Liver (tissue), 9 donors: Measurements from ENCODE around the gene ZNF710. TPM values are rescaled to one million over a fixed set of nuclear protein-coding genes. Genes with fewer than 3 reads are reported as not detected.

Experiments used
- DNase-seq: peaks from one replicate; pipeline ENCODE4 v3.0.0-alpha.2; 2017; ENCODE audit warnings: low spot score
- H3K27ac ChIP-seq, 2 donors: one replicate each; pipeline ENCODE4 v1.7.0; 2013; ENCODE audit warnings: inconsistent platforms in 2 of 2, low read length in 2 of 2, control low read depth in 1 of 2, low read depth in 1 of 2, mild to moderate bottlenecking in 1 of 2
- H3K27me3 ChIP-seq, 4 donors: one replicate each; pipeline versions ENCODE4 v1.6.1 to v1.7.0; 2013; ENCODE audit warnings: low read length in 3 of 4, inconsistent platforms in 1 of 4, mild to moderate bottlenecking in 1 of 4, moderate library complexity in 1 of 4; ENCODE audit not compliant: control insufficient read depth in 4 of 4, insufficient read depth in 4 of 4
- H3K36me3 ChIP-seq, 4 donors: one replicate each; pipeline versions ENCODE4 v1.6.1 to v1.7.0; 2013; ENCODE audit warnings: low read length in 3 of 4, mild to moderate bottlenecking in 3 of 4, low read depth in 1 of 4, moderate library complexity in 1 of 4; ENCODE audit not compliant: control insufficient read depth in 4 of 4, insufficient read depth in 3 of 4
- H3K4me1 ChIP-seq, 4 donors: one replicate each; pipeline versions ENCODE4 v1.6.1 to v1.7.0; 2013; ENCODE audit warnings: low read length in 3 of 4, mild to moderate bottlenecking in 3 of 4, moderate library complexity in 1 of 4; ENCODE audit not compliant: control insufficient read depth in 4 of 4, insufficient read depth in 4 of 4
- H3K4me3 ChIP-seq, 3 donors: one replicate each; pipeline versions ENCODE4 v1.6.1 to v1.7.0; 2013; ENCODE audit warnings: low read length in 3 of 3, control low read depth in 1 of 3, low read depth in 1 of 3, mild to moderate bottlenecking in 1 of 3
- H3K9ac ChIP-seq, 2 donors: one replicate each; pipeline ENCODE4 v1.7.0; 2013; ENCODE audit warnings: low read length in 2 of 2, mild to moderate bottlenecking in 2 of 2, moderate library complexity in 2 of 2, control low read depth in 1 of 2, low read depth in 1 of 2
- H3K9me3 ChIP-seq, 4 donors: one replicate each; pipeline versions ENCODE4 v1.6.1 to v1.7.0; 2013; ENCODE audit warnings: low read length in 3 of 4; ENCODE audit not compliant: control insufficient read depth in 4 of 4
- EGR1 ChIP-seq, 2 donors: IDR thresholded peaks; 2 replicates each; pipeline ENCODE4 v1.6.1; 2016 to 2018; ENCODE audit warnings: antibody characterized with exemption in 2 of 2, low read depth in 2 of 2
- FOXA1 ChIP-seq: IDR thresholded peaks from 2 replicates; pipeline ENCODE4 v1.6.1; 2016; ENCODE audit warnings: antibody characterized with exemption
- GABPA ChIP-seq, 2 donors: IDR thresholded peaks in 1 of 2; conservative IDR thresholded peaks in 1 of 2; 2 replicates each; pipeline ENCODE4 v1.6.1; 2016; ENCODE audit warnings: antibody characterized with exemption in 2 of 2, mild to moderate bottlenecking in 1 of 2, moderate library complexity in 1 of 2
- HNF4A ChIP-seq, 2 donors: conservative IDR thresholded peaks; 2 replicates each; pipeline ENCODE4 v1.6.1; 2016; ENCODE audit warnings: antibody characterized with exemption in 2 of 2, mild to moderate bottlenecking in 2 of 2
- JUND ChIP-seq, 2 donors: IDR thresholded peaks; 2 replicates each; pipeline ENCODE4 v1.6.1; 2016; ENCODE audit warnings: antibody characterized with exemption in 2 of 2
- NR2F2 ChIP-seq: IDR thresholded peaks from 2 replicates; pipeline ENCODE4 v1.6.1; 2016; ENCODE audit warnings: antibody characterized with exemption
- RXRA ChIP-seq, 2 donors: IDR thresholded peaks; 2 replicates each; pipeline ENCODE4 v1.6.1; 2017 to 2018; ENCODE audit warnings: antibody characterized with exemption in 2 of 2, mild to moderate bottlenecking in 1 of 2
- SP1 ChIP-seq: IDR thresholded peaks from 2 replicates; pipeline ENCODE4 v1.6.1; 2018; ENCODE audit warnings: antibody characterized with exemption, mild to moderate bottlenecking
- TAF1 ChIP-seq: conservative IDR thresholded peaks from 2 replicates; pipeline ENCODE4 v1.6.1; 2016; ENCODE audit warnings: antibody characterized with exemption, mild to moderate bottlenecking
- YY1 ChIP-seq: IDR thresholded peaks from 2 replicates; pipeline ENCODE4 v1.6.1; 2016; ENCODE audit warnings: antibody characterized with exemption, mild to moderate bottlenecking
- WGBS: extraction: QIAGEN DNeasy Blood & Tissue Kit; methylation state at CpG from one replicate; pipeline ENCODE4 v1.1.7; 2013; 5-methylcytosine and 5-hydroxymethylcytosine counted together
- polyA plus RNA-seq, 2 donors: library from polyadenylated mRNA; stranded (reverse) in 1 of 2; unstranded in 1 of 2; fragments of 200-250 nt in 1 of 2; fragments of >200 nt in 1 of 2; fragmentation: Nextera tagmentation in 1 of 2; extraction: Ambion mirVana in 1 of 2; gene quantifications; one replicate each; pipeline versions ENCODE4 v1.2.1 to v1.2.3, GENCODE V29; 2013 to 2015
- total RNA-seq, 2 donors: library from RNA; depleted of rRNA; stranded (reverse); fragments of >200 nt; gene quantifications; one replicate each; pipeline ENCODE4 v1.2.3, GENCODE V29; 2014
- TF ChIP-seq, protein P1 (sequence below): IDR thresholded peaks from 2 replicates; pipeline ENCODE4 v1.6.1; 2016; ENCODE audit warnings: antibody characterized with exemption
- TF ChIP-seq, protein P2 (sequence below): IDR thresholded peaks from 2 replicates; pipeline ENCODE4 v1.6.1; 2016; ENCODE audit warnings: antibody characterized with exemption
- TF ChIP-seq, protein P3 (sequence below): fragments of 150-350 bp; IDR thresholded peaks from 2 replicates; pipeline ENCODE4 v1.5.1; 2017; ENCODE audit warnings: improper control_type of control experiment, low read depth, low read length; ENCODE audit not compliant: missing input control
- donor health status: healthy.
- donor health status: healthy.
- donor health status: healthy.
- donor health status: healthy.
- donor health status: healthy.

The ZNF710 gene
- total and polyA plus RNA-seq, 4 donors = 1.9 to 15.3 (median 5.4) TPM

DNA sequence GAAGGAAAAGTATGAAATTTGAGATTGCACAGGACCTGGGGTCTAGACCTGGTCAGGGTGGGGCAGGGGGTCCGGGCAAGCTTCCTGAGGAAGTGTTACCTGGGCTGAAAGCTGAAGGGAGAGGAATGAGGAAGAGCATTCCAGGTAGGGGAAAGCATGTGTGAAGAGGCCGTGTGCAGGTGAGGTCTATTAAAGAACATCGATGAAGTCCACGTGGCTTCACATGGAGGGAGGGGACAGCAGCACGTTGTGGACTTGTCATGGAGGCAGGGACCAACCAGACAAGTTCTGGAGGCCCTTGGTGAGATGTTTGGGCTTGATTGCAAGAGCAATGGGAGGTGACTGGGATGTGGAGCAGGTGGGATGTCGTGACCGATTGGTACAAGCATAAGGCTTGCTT lies 54.1 kb downstream of the ZNF710 start:
- no peaks in the 10 kb centered on the region for H3K36me3 ChIP-seq
- no peak overlapping the region for H3K9ac ChIP-seq
- peaks cover 7 to 16% (median 12%) of the 10 kb centered on the region in 4 donors for H3K4me1 ChIP-seq
- no peaks in the 10 kb centered on the region for H3K9me3 ChIP-seq
- H3K4me3 ChIP-seq = no peak overlapping the region
- DNase-seq = no peak
- WGBS = 78% methylated on average over 7 of the region's 7 CpGs
- no peaks in the 10 kb centered on the region for H3K27me3 ChIP-seq
- TF ChIP-seq, protein P1, sequence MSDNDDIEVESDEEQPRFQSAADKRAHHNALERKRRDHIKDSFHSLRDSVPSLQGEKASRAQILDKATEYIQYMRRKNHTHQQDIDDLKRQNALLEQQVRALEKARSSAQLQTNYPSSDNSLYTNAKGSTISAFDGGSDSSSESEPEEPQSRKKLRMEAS = peak; percentile 14
- no peak for TF ChIP-seq EGR1 (IDR thresholded peaks at IDR 0.05; ENCODE audit: low read depth in 2 of 2)
- no peak overlapping the region for H3K27ac ChIP-seq

DNA sequence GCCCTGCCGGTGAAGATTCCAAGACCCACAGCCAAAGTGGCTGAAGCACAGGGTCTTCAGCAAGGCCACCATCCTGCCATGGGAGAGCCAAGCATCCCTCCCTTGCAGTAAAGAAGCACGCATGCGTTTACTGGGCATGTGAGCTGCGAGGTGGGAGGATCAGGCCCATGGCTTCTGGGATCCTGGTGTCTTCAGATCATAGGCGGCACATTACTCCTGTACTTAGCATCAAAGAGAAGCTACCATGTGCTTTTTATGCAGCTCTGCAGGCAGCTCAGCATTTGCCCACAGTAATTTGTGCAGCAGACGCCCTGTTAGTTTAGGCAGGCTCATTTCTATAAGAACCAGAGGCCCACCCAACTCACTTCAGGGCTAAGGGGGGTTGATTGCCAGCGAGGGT lies 55.4 kb downstream of the ZNF710 start:
- H3K36me3 ChIP-seq = no peaks in the 10 kb centered on the region
- WGBS = 97% methylated on average over 7 of the region's 7 CpGs
- peaks cover 7 to 16% (median 13%) of the 10 kb centered on the region in 4 donors for H3K4me1 ChIP-seq
- H3K27ac ChIP-seq = no peak overlapping the region
- H3K9me3 ChIP-seq = no peaks in the 10 kb centered on the region
- H3K27me3 ChIP-seq = no peaks in the 10 kb centered on the region
- no peak overlapping the region for H3K9ac ChIP-seq
- TF ChIP-seq, protein P2, sequence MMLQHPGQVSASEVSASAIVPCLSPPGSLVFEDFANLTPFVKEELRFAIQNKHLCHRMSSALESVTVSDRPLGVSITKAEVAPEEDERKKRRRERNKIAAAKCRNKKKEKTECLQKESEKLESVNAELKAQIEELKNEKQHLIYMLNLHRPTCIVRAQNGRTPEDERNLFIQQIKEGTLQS = no peak
- H3K4me3 ChIP-seq = no peak overlapping the region
- no peak for DNase-seq

DNA sequence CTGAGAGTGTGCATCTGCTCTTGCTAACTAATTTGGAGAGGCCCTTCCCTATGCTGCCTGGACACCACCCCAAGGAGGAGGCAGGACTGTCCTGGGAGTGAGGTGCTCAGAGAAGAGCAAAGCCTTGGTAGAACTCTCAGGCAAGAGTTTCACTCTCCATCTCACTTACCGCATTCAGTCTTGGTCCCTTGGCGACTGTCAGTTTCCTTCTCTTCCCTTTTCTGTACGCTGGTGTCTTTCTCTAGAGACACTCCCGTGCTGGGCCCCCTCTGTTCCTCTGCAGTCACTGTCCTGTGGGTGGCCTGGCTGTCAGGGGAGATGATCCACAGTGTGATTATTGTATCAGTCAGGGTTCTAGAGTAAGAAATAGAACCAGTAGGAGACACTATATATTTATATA lies 57.2 kb downstream of the ZNF710 start:
- Histone ChIP-seq H3K4me3 (no peak overlapping the region), H3K36me3 (no peaks in the 10 kb centered on the region), H3K9ac (no peak overlapping the region), H3K4me1 (peaks cover 10 to 28% (median 13%) of the 10 kb centered on the region in 4 donors), H3K27ac (peak overlapping the region; percentile 9 to 23), H3K9me3 (no peaks in the 10 kb centered on the region), H3K27me3 (no peaks in the 10 kb centered on the region)
- TF ChIP-seq SP1 = no peak
- no peak for TF ChIP-seq HNF4A (conservative IDR thresholded peaks at IDR 0.05)
- TF ChIP-seq YY1 = no peak
- TF ChIP-seq RXRA (IDR thresholded peaks at IDR 0.05) = no peak
- TF ChIP-seq, protein P2 = no peak
- TF ChIP-seq JUND (IDR thresholded peaks at IDR 0.05) = no peak
- TF ChIP-seq, protein P3, sequence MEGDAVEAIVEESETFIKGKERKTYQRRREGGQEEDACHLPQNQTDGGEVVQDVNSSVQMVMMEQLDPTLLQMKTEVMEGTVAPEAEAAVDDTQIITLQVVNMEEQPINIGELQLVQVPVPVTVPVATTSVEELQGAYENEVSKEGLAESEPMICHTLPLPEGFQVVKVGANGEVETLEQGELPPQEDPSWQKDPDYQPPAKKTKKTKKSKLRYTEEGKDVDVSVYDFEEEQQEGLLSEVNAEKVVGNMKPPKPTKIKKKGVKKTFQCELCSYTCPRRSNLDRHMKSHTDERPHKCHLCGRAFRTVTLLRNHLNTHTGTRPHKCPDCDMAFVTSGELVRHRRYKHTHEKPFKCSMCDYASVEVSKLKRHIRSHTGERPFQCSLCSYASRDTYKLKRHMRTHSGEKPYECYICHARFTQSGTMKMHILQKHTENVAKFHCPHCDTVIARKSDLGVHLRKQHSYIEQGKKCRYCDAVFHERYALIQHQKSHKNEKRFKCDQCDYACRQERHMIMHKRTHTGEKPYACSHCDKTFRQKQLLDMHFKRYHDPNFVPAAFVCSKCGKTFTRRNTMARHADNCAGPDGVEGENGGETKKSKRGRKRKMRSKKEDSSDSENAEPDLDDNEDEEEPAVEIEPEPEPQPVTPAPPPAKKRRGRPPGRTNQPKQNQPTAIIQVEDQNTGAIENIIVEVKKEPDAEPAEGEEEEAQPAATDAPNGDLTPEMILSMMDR = no peak
- TF ChIP-seq TAF1 = no peak
- no peak for TF ChIP-seq NR2F2
- TF ChIP-seq GABPA (IDR thresholded peaks at IDR 0.05 in 1 of 2, conservative IDR thresholded peaks at IDR 0.05 in 1 of 2) = no peak
- TF ChIP-seq FOXA1 = no peak
- WGBS = 82% methylated on average over 4 of the region's 4 CpGs
- no peak for DNase-seq
